ENCODE measurements around the gene MYCBPAP.

The MYCBPAP gene

DNA sequence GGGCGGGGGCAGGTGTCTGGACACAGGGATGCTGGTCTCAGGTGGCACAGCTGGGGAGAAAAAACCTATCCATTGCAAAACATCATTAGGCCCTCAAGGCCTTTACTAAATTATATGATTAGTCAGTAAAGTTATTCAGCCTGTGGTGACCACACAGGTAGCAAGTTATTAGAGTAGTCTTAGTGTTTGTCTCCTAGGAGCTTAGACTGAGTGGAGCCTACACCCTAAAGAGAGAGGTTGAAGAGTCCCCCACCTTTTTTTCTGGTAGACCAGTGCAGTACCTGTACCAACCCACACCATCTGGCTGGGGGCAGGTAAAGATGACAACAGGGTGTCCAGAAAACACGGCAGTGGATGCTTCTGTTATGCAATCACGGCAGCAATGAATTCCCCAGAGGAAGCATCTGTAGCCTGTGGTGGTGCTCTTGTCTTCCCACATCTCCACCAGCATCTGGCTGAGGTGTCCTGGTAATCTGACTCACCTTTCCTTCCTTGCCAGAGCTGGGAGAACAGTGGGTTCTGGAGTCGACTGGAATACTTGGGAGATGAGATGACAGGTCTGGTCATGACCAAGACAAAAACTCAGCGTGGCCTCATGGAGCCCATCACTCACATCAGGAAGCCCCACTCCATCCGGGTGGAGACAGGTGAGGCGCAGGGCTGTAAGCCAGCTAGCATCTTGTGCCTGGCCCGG lies 11.0 kb downstream of the MYCBPAP start:
- Mint-ChIP-seq H3K27me3 (no peaks in the 10 kb centered on the region), H3K27ac (peak overlapping the region in 1 of 2 donors; percentile 81), H3K9me3 (no peaks in the 10 kb centered on the region), H3K4me1 (ENCODE audit: low read depth in 2 of 2) (no peaks in the 10 kb centered on the region), H3K36me3 (ENCODE audit: insufficient read depth) (no peaks in the 10 kb centered on the region), H3K4me3 (no peak overlapping the region)
- ATAC-seq (replicated peaks) = no peak
- no peak for DNase-seq

DNA sequence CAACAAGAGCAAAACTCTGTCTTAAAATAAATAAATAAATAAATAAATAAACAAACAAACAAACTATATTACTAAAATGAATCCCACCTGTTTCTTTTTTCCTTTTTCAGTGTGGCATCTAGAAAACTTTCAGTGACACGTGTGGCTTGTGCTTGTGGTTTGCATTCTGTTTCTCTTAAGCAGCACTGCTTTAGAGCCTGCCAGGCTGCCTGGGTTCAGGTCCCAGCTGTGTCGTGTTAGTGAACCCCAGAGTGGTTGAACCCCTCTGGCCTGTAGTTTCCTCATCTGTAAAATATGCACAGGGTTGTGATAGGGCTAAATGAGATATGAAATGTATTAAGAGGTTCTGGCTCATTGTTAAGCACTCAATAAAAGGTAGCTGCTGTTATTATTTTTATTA lies 12.2 kb downstream of the MYCBPAP start:
- Mint-ChIP-seq H3K27ac (no peak overlapping the region), H3K4me3 (no peak overlapping the region), H3K4me1 (ENCODE audit: low read depth in 2 of 2) (no peaks in the 10 kb centered on the region), H3K9me3 (no peaks in the 10 kb centered on the region), H3K27me3 (no peaks in the 10 kb centered on the region), H3K36me3 (ENCODE audit: insufficient read depth) (no peaks in the 10 kb centered on the region)
- DNase-seq (no peak), ATAC-seq (replicated peaks) (no peak)

DNA sequence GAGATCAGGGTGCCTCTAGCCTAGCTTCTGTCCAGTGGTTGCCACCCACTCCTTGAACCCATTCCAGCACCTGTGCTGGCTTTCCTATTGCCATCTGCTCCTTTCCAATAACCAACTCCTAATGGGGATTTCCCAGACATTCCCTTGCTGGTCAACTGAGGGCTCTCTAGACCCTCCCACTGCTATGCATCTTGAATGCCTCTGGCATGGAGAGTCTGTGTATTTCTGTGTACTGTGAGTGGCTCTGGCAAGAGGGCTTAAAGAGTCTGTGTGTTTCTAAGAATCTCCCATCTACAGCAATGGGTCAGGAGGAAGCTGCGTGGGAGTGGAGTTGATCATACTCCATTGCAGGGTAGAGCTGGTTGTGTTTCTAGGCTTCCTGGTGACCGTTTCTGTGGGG lies 13.3 kb downstream of the MYCBPAP start:
- Mint-ChIP-seq H3K4me1 (ENCODE audit: low read depth in 2 of 2) (no peaks in the 10 kb centered on the region), H3K9me3 (no peaks in the 10 kb centered on the region), H3K4me3 (no peak overlapping the region), H3K27ac (no peak overlapping the region), H3K27me3 (no peaks in the 10 kb centered on the region), H3K36me3 (ENCODE audit: insufficient read depth) (no peaks in the 10 kb centered on the region)
- DNase-seq (no peak), ATAC-seq (replicated peaks) (no peak)

DNA sequence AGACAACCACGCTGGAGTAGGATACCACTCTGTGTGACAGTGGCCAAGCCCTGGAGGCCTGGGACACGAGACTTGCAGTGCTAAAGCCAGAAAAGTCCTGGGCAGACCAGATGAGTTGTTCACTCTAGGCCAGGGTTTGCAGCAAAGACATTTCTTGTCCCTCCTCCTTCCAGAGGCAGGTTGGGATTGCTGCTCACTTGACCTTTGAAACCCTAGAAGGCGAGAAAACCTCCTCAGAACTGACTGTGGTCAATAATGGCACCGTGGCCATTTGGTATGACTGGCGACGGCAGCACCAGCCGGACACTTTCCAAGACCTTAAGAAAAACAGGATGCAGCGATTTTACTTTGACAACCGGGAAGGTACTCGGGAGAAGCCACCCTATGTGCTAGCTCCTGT lies 14.5 kb downstream of the MYCBPAP start:
- H3K4me1 Mint-ChIP-seq (ENCODE audit: low read depth in 2 of 2) = no peaks in the 10 kb centered on the region
- H3K27ac Mint-ChIP-seq = no peak overlapping the region
- DNase-seq (no peak), ATAC-seq (replicated peaks) (no peak)
- no peaks in the 10 kb centered on the region for H3K36me3 Mint-ChIP-seq (ENCODE audit: insufficient read depth)
- no peaks in the 10 kb centered on the region for H3K27me3 Mint-ChIP-seq
- no peaks in the 10 kb centered on the region for H3K9me3 Mint-ChIP-seq
- H3K4me3 Mint-ChIP-seq = no peak overlapping the region

DNA sequence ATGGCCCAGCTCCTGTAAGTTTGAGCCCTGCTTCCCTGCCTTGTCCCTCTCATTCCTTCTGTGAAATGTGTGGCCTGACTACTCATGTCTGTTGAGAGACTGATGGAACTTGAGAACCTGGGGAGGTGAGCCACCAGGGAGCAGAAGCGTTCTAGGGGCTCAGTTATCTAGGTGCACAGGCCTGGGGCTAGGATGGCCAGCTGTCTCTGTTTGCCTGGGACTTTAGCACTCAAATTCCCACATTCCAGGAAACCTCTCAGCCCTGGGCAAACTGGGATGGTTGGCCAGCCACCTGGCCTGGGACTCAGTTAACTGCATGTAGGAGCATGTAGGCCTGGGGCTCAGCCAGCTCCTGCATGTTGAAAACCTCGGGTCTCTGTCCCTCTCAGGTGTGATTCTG lies 15.0 kb downstream of the MYCBPAP start:
- no peaks in the 10 kb centered on the region for H3K36me3 Mint-ChIP-seq (ENCODE audit: insufficient read depth)
- H3K4me3 Mint-ChIP-seq = no peak overlapping the region
- H3K27me3 Mint-ChIP-seq = peaks cover 0 to 3% of the 10 kb centered on the region in 2 donors
- no peaks in the 10 kb centered on the region for H3K4me1 Mint-ChIP-seq (ENCODE audit: low read depth in 2 of 2)
- H3K9me3 Mint-ChIP-seq = no peaks in the 10 kb centered on the region
- DNase-seq (no peak), ATAC-seq (replicated peaks) (no peak)
- H3K27ac Mint-ChIP-seq = no peak overlapping the region

DNA sequence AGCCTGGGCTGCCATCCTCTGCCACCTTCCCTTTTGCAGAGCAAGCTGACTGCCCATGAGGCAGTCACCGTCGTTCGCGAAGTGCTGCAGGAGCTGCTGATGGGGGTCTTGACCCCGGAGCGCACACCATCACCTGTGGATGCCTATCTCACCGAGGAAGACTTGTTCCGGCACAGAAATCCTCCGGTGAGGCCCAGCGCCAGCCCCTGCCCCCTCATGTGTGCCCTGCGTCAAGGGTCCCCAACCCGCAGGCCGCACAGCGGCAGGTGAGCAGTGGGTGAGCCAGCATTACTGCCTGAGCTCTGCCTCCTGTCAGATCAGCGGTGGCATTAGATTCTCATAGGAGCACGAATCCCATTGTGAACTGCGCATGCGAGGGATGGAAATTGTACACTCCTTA lies 16.6 kb downstream of the MYCBPAP start:
- no peak overlapping the region for H3K4me3 Mint-ChIP-seq
- no peak overlapping the region for H3K27ac Mint-ChIP-seq
- no peaks in the 10 kb centered on the region for H3K9me3 Mint-ChIP-seq
- ATAC-seq (replicated peaks) (no peak), DNase-seq (no peak)
- H3K27me3 Mint-ChIP-seq = peaks cover 10 to 19% of the 10 kb centered on the region in 2 donors
- H3K36me3 Mint-ChIP-seq (ENCODE audit: insufficient read depth) = no peaks in the 10 kb centered on the region
- H3K4me1 Mint-ChIP-seq (ENCODE audit: low read depth in 2 of 2) = no peaks in the 10 kb centered on the region

DNA sequence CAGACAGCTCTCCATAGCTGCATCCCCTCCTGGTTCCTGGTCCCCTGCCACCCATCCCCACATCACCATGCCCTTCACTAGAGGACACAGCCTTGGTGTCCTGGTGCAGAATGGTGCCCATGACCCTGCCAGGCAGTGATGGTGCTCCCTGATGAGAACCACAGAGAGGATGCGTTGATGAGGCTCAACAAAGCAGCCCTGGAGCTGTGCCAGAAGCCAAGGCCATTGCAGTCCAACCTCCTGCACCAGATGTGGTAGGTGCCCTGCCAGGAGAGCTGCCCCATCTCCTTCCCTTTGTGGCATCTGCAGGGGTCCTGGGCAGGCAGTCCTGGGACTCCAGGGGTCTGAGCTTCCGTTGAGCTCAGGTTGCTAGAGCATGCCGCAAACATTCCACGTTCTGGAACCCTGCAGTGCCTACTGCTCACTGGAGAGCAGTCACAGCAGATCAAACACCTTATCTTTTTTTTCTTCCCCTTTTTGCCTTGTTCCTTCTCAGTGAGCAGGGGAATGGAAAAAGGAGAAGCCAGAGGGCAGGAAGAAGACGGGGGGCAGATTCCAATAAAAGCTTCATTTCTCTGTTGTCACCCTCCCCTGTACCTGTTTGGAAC lies 19.0 kb downstream of the MYCBPAP start:
- H3K4me1 Mint-ChIP-seq (ENCODE audit: low read depth in 2 of 2) = peaks cover 0 to 1% of the 10 kb centered on the region in 2 donors
- no peak overlapping the region for H3K27ac Mint-ChIP-seq
- DNase-seq (no peak), ATAC-seq (replicated peaks) (no peak)
- H3K36me3 Mint-ChIP-seq (ENCODE audit: insufficient read depth) = no peaks in the 10 kb centered on the region
- H3K27me3 Mint-ChIP-seq = peaks cover 34 to 43% of the 10 kb centered on the region in 2 donors
- no peaks in the 10 kb centered on the region for H3K9me3 Mint-ChIP-seq
- H3K4me3 Mint-ChIP-seq = no peak overlapping the region

DNA sequence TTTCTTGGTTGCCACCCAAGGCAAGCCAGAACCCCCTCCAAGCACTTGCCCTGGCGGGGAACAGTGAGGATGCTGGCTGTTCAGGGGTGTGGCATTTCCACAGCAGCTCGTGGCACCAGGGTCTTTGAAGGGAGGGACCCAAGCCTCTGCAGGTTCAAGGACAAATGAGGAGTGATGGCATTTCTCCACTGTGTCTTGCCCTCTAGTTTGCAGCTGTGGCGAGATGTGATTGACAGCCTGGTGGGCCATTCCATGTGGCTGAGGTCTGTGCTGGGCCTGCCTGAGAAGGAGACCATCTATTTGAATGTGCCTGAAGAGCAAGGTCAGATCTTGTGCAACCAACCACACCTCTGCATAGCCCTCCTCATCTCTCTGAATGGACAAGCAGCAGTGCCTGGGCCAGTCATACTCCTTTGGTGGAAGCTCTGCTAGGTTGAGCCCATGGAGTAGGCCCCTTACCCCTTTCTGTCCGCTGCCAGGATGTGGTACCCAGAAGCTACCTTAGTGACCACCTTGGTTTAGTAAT lies 19.8 kb downstream of the MYCBPAP start:
- no peak overlapping the region for H3K4me3 Mint-ChIP-seq
- H3K36me3 Mint-ChIP-seq (ENCODE audit: insufficient read depth) = no peaks in the 10 kb centered on the region
- H3K27ac Mint-ChIP-seq = no peak overlapping the region
- ATAC-seq (replicated peaks) (no peak), DNase-seq (no peak)
- no peaks in the 10 kb centered on the region for H3K9me3 Mint-ChIP-seq
- H3K27me3 Mint-ChIP-seq = peaks cover 35 to 51% of the 10 kb centered on the region in 2 donors
- peaks cover under 1 to 6% of the 10 kb centered on the region in 2 donors for H3K4me1 Mint-ChIP-seq (ENCODE audit: low read depth in 2 of 2)

DNA sequence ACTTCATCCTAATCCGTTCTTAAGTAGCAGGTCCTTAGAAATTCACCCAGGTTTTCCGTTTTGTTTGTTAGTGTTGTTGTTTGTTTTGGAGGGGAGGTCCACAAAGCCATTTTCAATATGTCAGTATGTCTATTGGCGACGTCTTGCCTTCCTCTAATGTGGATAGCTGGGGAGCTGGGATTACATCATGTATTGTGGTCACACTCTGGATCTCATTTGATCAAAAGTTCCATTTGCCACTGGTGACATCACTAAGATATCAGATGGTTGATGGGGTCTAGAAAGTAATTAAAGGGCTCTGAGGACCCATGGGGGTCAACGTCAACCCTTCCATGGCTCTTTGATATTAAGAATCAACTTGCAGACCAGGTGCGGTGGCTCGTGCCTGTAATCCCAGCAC lies 21.6 kb downstream of the MYCBPAP start:
- Mint-ChIP-seq H3K27me3 (peaks cover 53 to 69% of the 10 kb centered on the region in 2 donors), H3K36me3 (ENCODE audit: insufficient read depth) (no peaks in the 10 kb centered on the region), H3K27ac (no peak overlapping the region), H3K9me3 (no peaks in the 10 kb centered on the region), H3K4me3 (no peak overlapping the region), H3K4me1 (ENCODE audit: low read depth in 2 of 2) (peaks cover 12 to 18% of the 10 kb centered on the region in 2 donors)
- ATAC-seq (replicated peaks) (no peak), DNase-seq (no peak)

DNA sequence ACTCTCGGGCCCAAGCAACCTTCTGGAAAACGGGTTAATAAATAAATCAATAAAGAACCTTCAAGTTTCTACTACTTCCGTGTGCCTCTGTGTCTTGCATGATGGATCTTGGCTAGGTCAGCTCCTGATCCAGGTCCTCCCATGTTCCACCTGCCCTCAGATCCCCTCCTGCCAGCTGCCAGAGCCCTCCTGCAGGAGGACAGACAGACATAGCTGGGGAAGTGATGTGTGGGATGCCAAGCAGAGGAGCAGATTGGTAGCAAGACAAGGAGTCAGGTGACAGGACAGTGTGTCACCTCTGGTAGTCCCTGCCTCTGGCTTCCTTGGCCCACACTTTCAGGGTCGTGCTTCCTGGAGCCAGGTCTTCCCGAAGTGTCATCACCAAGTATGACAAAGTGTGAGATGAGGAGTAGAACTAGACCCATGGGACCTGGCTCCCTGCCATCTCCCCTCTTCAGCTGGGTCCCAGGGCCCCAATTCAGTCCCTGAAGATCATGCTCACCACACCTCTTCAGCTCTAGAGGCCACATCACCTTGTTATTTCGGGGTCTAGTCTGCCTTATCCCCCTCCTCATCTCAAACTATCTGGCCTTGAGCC lies 23.3 kb downstream of the MYCBPAP start:
- H3K4me1 Mint-ChIP-seq (ENCODE audit: low read depth in 2 of 2) = peaks cover 12 to 18% of the 10 kb centered on the region in 2 donors
- no peak overlapping the region for H3K4me3 Mint-ChIP-seq
- DNase-seq = no peak
- H3K9me3 Mint-ChIP-seq = no peaks in the 10 kb centered on the region
- peak overlapping the region in 1 of 2 donors; percentile 60 for H3K27ac Mint-ChIP-seq
- no peak for ATAC-seq (replicated peaks)
- H3K27me3 Mint-ChIP-seq = peaks cover 69 to 86% of the 10 kb centered on the region in 2 donors
- no peaks in the 10 kb centered on the region for H3K36me3 Mint-ChIP-seq (ENCODE audit: insufficient read depth)

DNA sequence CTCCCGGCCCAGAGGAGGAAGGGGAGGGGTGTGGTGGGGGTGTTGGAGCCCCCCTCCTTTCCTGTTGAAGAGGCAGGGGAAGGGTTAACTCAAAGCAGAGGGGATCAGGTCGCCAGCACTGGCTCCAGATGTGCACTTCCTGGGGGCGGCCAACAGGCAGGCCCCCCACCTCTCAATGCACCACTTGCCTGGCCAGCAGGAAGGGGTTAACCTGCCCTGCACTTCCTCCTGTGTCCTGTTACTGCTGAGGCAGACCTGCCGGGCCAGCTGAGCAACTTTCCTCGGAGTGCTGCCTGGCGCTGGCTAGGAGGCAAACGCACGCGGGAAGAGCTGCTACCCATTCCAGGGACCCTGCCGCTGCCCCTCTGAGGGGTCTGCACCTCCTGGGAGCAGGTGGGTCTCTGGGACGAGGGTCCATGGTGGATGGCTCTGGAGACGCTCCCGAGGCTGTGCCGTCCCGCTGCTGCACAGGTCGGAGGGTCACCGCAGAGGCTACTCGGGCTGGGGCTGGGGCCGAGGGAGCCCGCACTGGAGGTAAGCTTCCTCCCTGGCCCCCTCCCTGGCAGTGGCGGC lies 24.3 kb downstream of the MYCBPAP start, which contains the start of gene EPN3:
EPN3 (plus strand) TSS at position 284 of the 573 bp plus-strand sequence. CDS start 3,822 bp downstream, outside the sequence.
- ATAC-seq (replicated peaks) = no peak
- H3K9me3 Mint-ChIP-seq = no peaks in the 10 kb centered on the region
- no peak within 1 kb of the TSS for H3K27ac Mint-ChIP-seq
- H3K36me3 Mint-ChIP-seq (ENCODE audit: insufficient read depth) = no peaks in the 10 kb centered on the region
- H3K4me1 Mint-ChIP-seq (ENCODE audit: low read depth in 2 of 2) = peaks cover 12 to 18% of the 10 kb centered on the region in 2 donors
- H3K4me3 Mint-ChIP-seq = peak within 1 kb of the TSS; percentile 36 to 61
- no peak for DNase-seq
- peaks cover 70 to 91% of the 10 kb centered on the region in 2 donors for H3K27me3 Mint-ChIP-seq

DNA sequence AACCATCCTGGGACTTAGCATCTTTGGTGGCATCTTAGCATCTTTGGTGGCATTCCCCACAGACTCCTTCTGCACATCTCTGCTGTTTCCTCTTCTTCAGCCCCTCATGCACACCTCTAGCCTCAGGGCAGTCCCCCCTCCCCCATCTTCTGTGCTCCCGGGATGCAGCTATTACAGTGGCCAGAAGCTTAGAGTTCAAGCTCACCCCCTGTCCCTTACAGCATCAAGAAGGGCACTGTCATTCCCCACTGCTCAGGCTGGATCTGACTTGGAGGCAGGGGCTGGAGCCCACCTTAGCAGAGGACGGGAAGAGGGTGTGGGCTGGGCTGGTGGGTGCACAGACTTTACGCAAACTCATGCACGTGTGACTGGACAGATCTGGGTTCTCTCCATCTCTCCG lies 24.9 kb downstream of the MYCBPAP start:
- Mint-ChIP-seq H3K27ac (no peak overlapping the region), H3K9me3 (no peaks in the 10 kb centered on the region), H3K36me3 (ENCODE audit: insufficient read depth) (no peaks in the 10 kb centered on the region), H3K4me1 (ENCODE audit: low read depth in 2 of 2) (peaks cover 12 to 18% of the 10 kb centered on the region in 2 donors), H3K27me3 (peaks cover 70 to 89% of the 10 kb centered on the region in 2 donors), H3K4me3 (peak overlapping the region in 1 of 2 donors; percentile 36)
- ATAC-seq (replicated peaks) (no peak), DNase-seq (no peak)

DNA sequence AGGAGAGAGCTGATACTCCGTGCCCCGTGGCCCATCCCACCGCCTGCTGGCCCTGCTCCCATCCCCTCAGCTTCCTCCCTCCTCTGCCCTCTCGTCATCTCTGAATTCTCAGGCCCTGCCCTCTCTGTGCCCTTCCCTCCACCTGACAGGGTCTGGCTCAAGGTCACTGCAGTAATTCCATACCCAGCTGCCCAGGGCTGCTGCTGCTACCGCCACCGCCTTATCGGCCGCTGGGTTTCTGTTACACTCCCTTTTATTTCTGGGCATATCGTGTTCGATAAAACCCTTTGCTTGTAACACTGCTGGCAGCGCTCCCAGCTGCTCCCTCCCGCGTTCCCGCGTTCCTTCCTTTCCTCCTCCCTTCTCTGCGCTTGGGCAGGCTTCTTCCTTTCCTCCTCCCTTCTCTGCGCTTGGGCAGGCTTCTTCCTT lies 25.5 kb downstream of the MYCBPAP start:
- H3K4me1 Mint-ChIP-seq (ENCODE audit: low read depth in 2 of 2) = peaks cover 12 to 18% of the 10 kb centered on the region in 2 donors
- ATAC-seq (replicated peaks) (no peak), DNase-seq (no peak)
- H3K36me3 Mint-ChIP-seq (ENCODE audit: insufficient read depth) = no peaks in the 10 kb centered on the region
- H3K9me3 Mint-ChIP-seq = no peaks in the 10 kb centered on the region
- H3K4me3 Mint-ChIP-seq = peak overlapping the region; percentile 6 to 61
- peaks cover 70 to 83% of the 10 kb centered on the region in 2 donors for H3K27me3 Mint-ChIP-seq
- H3K27ac Mint-ChIP-seq = no peak overlapping the region

Measured in effector memory CD8-positive, alpha-beta T cell (primary cell).